Epithelial cell of esophagus (primary cell): ENCODE results near the gene OOSP4A.
A peak's percentile ranks its signal among the peaks of the same experiment; 100 is the strongest.
"Not testable (repeated sequence)": the region's sequence is repeated elsewhere in the genome, so short reads cannot be mapped to it uniquely, and the experiment has no call there.

ENCODE experiments used
- DNase-seq: peaks from one replicate; pipeline ENCODE4 v3.0.0; 2010; ENCODE audit warnings: low read depth
- H3K4me3 ChIP-seq: 2 replicates; pipeline ENCODE4 v1.5.1; 2011; ENCODE audit warnings: mild to moderate bottlenecking, low read length, control low read depth
- CTCF ChIP-seq: IDR thresholded peaks from 2 replicates; pipeline ENCODE4 v1.5.1; 2011; ENCODE audit warnings: low read depth, mild to moderate bottlenecking, low read length, control low read depth, inconsistent platforms; ENCODE audit not compliant: insufficient read depth; ENCODE audit errors: missing control alignments

The OOSP4A gene

GRCh38 chr11:59968395-59968783, 4.6 kb downstream of the OOSP4A start:
- DNase-seq = no peak
- TF ChIP-seq CTCF = no peak
- H3K4me3 ChIP-seq = no peak overlapping the region

GRCh38 chr11:59973097-59973496, 9.3 kb downstream of the OOSP4A start:
- no peak for DNase-seq
- H3K4me3 ChIP-seq = no peak overlapping the region
- TF ChIP-seq CTCF = no peak

- peak; percentile 71 for DNase-seq
- no peak overlapping the region for H3K4me3 ChIP-seq
- TF ChIP-seq CTCF = no peak
These were observed 17.4 kb downstream of the OOSP4A start for GRCh38 chr11:59981106-59981770.

GRCh38 chr11:59982037-59982436, 18.2 kb downstream of the OOSP4A start:
- not testable (repeated sequence) for H3K4me3 ChIP-seq, DNase-seq

- no peak for TF ChIP-seq CTCF
- no peak for DNase-seq
- H3K4me3 ChIP-seq = no peak overlapping the region
These were observed 19.4 kb downstream of the OOSP4A start for GRCh38 chr11:59983212-59983611.

GRCh38 chr11:59984368-59984767, 20.5 kb downstream of the OOSP4A start:
- TF ChIP-seq CTCF = no peak
- no peak for DNase-seq
- H3K4me3 ChIP-seq = no peak overlapping the region

- no peak for DNase-seq
- H3K4me3 ChIP-seq = no peak overlapping the region
- no peak for TF ChIP-seq CTCF
These were observed 26.6 kb downstream of the OOSP4A start for GRCh38 chr11:59990421-59990820.
